Activated CD8-positive, alpha-beta memory T cell treated with anti-CD3 and anti-CD28 coated beads for 48 hours (primary cell): ENCODE data around the gene SMARCA2.

Experiments
- DNase-seq, 3 experiments: peaks; one replicate each; pipeline ENCODE4 v3.0.0-alpha.2; 2020; ENCODE audit warnings: low read depth in 2 of 3, low spot score in 2 of 3

Gene SMARCA2

GRCh38 chr9:2208991-2209390 lies 193.8 kb downstream of the SMARCA2 start:
- DNase-seq: no peak

GRCh38 chr9:2209400-2209799 lies 194.3 kb downstream of the SMARCA2 start:
- DNase-seq: no peak

DNA sequence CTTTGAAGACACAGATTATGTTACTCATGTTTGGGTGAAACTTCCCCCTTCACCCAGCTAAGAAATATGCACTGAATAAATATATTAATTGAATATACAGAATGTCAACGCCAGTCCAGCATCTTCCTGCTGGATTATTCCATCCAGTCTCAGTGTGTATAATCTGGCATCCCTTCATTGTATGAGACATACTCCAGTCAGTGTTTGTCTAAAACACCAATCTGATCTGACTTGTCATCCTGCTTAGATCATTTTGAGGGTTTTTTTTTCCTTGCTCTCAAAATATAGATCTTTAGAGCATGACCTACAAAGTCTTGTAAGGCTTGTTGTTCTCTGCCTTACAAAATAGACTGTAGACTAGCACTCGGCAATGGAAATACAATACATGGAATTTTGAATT lies 195.1 kb downstream of the SMARCA2 start:
- no peak for DNase-seq

DNA sequence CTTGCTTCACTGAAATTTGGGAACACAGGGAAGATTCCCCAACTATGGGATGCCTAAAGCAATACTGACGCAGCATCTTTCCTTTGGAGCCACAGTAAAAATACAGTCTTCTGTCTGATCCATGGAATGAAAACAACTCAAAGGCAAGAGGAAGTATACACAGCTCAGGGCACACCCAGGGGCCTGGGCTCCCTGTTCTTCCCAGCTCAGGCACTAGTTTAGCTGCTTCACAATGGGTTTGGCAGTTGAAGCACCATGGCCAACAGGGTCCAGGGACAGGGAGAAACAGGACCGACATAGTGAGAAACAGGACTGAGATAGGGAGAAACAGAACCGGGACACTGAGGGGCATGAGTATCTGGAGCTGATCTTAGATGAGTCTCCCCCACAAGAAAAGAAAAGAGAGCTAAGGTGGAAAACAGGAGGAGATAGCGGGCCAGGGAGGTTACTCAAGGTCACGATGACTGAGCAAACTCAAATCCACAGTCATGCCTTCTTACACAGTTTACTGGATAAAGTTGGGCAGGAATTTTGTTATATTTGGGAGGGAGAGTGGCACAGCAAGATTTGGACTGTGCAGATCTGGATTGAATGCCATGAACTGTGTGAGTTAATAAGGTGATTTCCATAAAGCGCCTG lies 198.8 kb downstream of the SMARCA2 start:
- DNase-seq: no peak

DNA sequence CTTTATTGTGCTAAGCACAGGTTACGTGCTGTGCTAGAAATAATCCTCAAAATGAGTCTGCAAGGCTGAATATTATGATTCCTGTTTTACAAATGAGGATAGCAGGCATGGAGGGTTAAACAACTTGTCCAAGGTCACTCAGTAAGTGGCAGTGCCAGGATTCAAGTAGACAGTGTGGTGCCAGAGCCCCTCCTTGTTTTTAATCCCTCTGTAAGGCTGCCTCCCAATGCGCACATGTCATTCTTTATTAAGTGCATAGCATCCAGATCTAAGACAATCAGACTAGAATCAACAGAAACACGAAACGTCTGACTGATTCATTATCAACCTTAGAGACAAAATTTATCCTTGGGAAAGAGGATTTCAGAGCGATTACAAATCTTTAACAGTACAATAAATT lies 199.6 kb downstream of the SMARCA2 start:
- DNase-seq: no peak

DNA sequence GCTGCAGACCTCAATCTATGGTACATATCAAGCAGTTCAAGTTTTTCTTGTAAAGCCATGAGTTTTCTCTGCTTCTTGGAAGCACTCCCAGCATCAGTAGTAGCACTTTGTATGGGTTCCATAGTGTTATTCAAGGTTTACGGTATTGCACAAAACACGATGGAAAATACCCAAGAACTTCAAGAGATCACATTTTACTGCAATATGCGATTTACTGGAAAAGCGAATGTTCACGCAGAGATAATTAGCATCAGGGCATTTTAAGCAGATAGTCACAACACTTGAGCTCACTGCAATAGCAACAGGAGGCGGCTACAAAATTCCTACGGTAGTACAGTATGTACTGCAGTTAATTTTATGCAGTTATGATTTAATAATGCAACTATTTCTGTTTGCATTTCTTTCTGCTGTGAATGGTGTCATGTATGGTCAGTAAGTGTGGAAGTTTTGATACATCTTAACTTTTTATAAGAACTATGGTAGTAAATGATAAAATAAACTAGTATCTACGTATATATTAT lies 200.8 kb downstream of the SMARCA2 start:
- DNase-seq: no peak

DNA sequence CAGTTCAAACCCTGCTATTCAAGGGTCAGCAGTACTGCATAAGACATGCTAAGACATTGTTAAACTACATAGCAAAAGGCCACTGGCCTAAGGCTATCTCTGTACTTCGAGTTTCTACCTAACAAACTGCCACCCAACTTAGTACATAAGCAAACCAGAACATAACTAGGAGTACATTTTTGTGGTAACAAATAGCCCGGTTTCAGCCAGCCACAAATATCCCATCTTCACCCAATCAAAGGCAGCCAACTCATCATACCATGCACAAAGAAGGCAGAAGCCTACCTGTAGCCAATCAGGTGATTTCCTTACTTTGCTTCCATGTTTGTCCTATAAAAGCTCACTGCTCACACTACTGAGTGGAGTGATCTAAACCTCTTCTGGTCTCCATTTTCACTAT lies 201.4 kb downstream of the SMARCA2 start:
- no peak for DNase-seq

GRCh38 chr9:2217540-2217939 lies 202.4 kb downstream of the SMARCA2 start:
- DNase-seq: no peak

- no peak for DNase-seq
These were observed 204.9 kb downstream of the SMARCA2 start for GRCh38 chr9:2220036-2220435.

GRCh38 chr9:2227144-2227867 lies 212.2 kb downstream of the SMARCA2 start:
- DNase-seq: no peak

DNA sequence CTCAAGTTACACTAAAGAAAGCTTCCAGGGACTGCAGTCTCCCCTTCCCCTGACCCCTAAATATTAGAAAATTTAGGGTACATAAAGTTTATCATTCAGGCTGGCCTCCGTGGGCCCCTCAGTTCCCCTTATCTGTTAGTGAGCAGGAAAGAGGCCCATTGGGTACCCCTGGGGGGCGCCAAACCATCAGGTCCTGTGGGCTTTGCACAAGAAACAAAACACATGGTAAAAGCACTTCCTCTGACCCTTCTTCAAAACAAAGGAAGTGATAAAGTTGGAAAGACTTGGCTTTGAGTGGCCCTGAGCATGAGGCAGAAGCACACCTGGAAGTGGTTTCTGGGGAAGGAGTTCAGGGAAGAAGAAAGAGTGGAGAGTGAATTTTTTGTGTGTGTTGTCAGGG lies 213.0 kb downstream of the SMARCA2 start:
- no peak for DNase-seq

GRCh38 chr9:2228641-2229040 lies 213.5 kb downstream of the SMARCA2 start:
- no peak for DNase-seq

DNA sequence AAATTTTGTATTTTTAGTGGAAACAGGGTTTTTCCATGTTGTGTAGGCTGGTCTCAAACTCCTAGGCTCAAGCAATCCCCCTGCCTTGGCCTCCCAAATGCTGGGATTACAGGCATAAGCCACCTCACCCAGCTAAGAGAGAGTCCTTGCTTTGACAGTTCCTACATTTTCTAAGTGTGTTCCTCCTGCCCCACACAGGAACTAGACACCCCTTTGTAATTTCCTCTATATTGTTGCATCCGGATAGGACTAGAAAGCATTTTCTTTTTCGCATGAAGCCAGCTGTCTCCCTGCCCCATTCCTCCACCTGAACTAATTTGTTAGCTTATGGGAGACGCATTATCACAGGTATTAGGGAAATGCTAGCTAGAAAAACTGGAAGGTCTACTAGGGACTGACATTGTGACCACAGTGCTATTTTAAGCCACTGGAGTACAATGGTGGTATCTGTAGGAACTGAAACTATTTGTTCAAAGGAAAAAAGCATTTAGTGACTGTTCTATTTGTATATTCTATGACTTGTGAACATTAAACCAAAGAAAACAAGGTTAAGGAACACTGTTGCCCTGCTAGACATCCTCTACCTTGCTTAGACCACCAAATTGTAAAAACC lies 214.1 kb downstream of the SMARCA2 start:
- no peak for DNase-seq

DNA sequence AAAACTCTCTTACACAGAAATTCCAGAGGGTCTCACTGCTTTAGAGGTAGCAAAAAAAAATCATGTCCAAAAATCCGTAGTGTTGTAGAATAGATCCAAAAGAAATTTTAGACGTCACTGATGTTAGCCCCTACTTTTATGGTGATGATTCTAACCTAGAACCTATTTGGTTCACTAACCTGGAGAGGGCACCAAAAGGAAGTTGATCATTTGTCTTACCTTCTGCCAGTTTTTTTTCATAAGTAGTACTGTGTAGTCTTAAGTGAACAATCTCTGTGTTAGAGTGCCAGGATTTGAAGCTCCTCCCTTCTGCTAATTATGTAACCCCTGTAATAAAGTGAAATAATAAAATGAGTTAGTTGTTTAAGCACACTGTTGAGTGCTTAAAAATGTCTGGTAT lies 215.2 kb downstream of the SMARCA2 start:
- DNase-seq: no peak

DNA sequence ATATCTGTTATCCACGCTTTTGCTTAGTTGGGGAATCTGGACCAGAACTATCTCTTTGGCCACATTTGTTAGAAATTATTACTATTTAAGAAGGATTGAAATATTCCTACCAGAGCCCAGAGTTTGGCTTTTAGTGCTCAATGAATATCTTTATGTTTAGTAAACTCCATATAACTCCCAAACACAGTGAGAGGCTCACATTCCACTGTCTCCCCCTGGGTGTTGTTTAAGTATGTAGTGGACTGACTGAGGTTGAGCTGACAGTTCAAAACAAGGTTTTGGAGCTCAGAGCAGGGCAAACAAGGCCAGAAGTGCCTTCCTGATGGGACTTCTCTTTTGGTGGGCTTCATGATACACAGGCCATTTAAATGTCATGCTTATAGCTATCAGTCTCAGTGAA lies 216.0 kb downstream of the SMARCA2 start:
- no peak for DNase-seq

- no peak for DNase-seq
These were observed 216.7 kb downstream of the SMARCA2 start for GRCh38 chr9:2231829-2232228.

GRCh38 chr9:2233274-2233673 lies 218.1 kb downstream of the SMARCA2 start:
- no peak for DNase-seq

- DNase-seq: no peak
These were observed 219.3 kb downstream of the SMARCA2 start for GRCh38 chr9:2234371-2234893.

DNA sequence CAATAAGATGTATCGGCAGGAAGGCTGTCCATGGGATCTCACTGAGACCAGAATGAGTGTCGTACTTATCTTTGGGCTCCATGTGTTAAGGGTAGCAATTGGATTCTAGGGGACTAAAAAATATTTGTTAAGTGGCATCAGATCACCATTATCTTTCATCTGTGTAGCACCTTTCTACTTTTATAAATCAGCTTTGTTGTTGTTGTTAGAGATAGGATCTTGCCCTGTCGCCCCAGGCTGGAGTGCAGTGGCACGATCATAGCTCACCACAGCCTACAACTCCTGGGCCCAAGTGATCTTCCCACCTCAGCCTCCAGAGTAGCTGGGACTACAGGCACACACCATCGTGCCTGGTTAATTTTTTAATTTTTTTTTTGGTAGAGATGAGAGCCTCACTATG lies 220.5 kb downstream of the SMARCA2 start:
- DNase-seq: no peak

DNA sequence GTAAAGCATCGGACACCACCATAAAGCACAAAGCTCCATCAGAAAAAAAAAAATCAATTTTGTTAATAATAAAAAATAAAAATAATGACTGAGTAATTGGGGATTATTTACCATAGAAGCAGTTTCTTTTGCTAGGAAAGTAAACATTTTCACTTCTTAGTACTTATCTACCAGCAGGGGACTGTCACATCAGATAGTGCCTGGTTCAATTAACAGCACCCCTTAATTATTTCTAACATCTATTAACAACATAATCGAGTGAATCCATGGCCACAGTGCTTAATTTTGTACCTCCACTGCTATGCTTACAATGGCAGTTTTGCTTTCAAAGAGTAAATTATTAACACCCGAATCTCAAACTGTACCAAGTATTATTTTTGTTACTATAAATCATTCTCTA lies 221.7 kb downstream of the SMARCA2 start:
- no peak for DNase-seq

GRCh38 chr9:2241461-2241835 lies 226.3 kb downstream of the SMARCA2 start:
- no peak for DNase-seq
